OCI-LY7 (cell line): Measurements from ENCODE around the gene PTPRCAP. TPM values are rescaled to one million over a fixed set of nuclear protein-coding genes. Genes with fewer than 3 reads are reported as not detected.
"Not testable (repeated sequence)": the region's sequence is repeated elsewhere in the genome, so short reads cannot be mapped to it uniquely, and the experiment has no call there.

ENCODE experiments used
- BruUV-seq: library from RNA; stranded (reverse); fragments of 400-500 nt; replicated peaks from 2 replicates; lab custom pipeline; 2021; lab: Mats Ljungman, UMichigan
- CTCF ChIA-PET: fragments of 300-600 bp; sonication (Branson Sonifier 250); formaldehyde crosslinking; loops from one replicate; lab custom pipeline; 2022; ENCODE audit warnings: antibody characterized with exemption; ENCODE audit not compliant: unreplicated experiment; lab: Charles Lee
- POLR2A ChIA-PET: fragments of 300-600 bp; sonication (Branson Sonifier 250); formaldehyde crosslinking; loops from one replicate; lab custom pipeline; 2022; ENCODE audit warnings: antibody characterized with exemption; lab: Charles Lee
- DNase-seq: peaks from one replicate; pipeline ENCODE4 v3.0.0-alpha.2; 2015; ENCODE audit warnings: low spot score
- H2AFZ ChIP-seq: fragments of 200-600 bp; sonication (generic), shearing (Covaris generic); 2 replicates; pipeline ENCODE4 v1.6.1; 2014; ENCODE audit warnings: mild to moderate bottlenecking, antibody characterized with exemption, low read length, moderate library complexity
- H3K27ac ChIP-seq: fragments of 200-600 bp; sonication (generic); 2 replicates; pipeline ENCODE4 v1.5.1; 2014; ENCODE audit warnings: mixed run types, low read depth, mild to moderate bottlenecking, moderate library complexity, low read length, inconsistent platforms; ENCODE audit not compliant: poor library complexity, severe bottlenecking
- H3K36me3 ChIP-seq: fragments of 200-600 bp; sonication (generic); 2 replicates; pipeline ENCODE4 v1.6.1; 2014; ENCODE audit warnings: mild to moderate bottlenecking, antibody characterized with exemption, low read length, moderate library complexity, mixed read lengths; ENCODE audit not compliant: insufficient read depth
- H3K4me1 ChIP-seq: fragments of 200-600 bp; sonication (generic); 2 replicates; pipeline ENCODE4 v1.5.1; 2014; ENCODE audit warnings: mild to moderate bottlenecking, low read length; ENCODE audit not compliant: insufficient read depth, poor library complexity, severe bottlenecking
- H3K4me2 ChIP-seq: fragments of 200-600 bp; sonication (generic); 2 replicates; pipeline ENCODE4 v1.6.1; 2014; ENCODE audit warnings: mild to moderate bottlenecking, low read length
- H3K4me3 ChIP-seq: fragments of 200-600 bp; sonication (generic); 2 replicates; pipeline ENCODE4 v1.5.1; 2014; ENCODE audit warnings: mild to moderate bottlenecking, low read depth, low read length; ENCODE audit not compliant: poor library complexity, severe bottlenecking
- H3K79me2 ChIP-seq: fragments of 200-600 bp; sonication (generic); 2 replicates; pipeline ENCODE4 v1.6.1; 2016; ENCODE audit warnings: low read depth, mild to moderate bottlenecking, low read length, moderate library complexity, mixed read lengths; ENCODE audit not compliant: insufficient read depth
- H3K9me2 ChIP-seq: fragments of 200-600 bp; sonication (generic); 2 replicates; pipeline ENCODE4 v1.6.1; 2016; ENCODE audit warnings: mild to moderate bottlenecking, low read length, mixed read lengths; ENCODE audit not compliant: insufficient read depth
- H3K9me3 ChIP-seq: fragments of 200-600 bp; sonication (generic); 2 replicates; pipeline ENCODE4 v1.6.1; 2014; ENCODE audit warnings: mild to moderate bottlenecking, mixed run types, low read length, mixed read lengths
- H4K20me1 ChIP-seq: fragments of 200-600 bp; sonication (generic); 2 replicates; pipeline ENCODE4 v1.6.1; 2014; ENCODE audit warnings: mild to moderate bottlenecking, antibody characterized with exemption, low read length, moderate library complexity, mixed read lengths; ENCODE audit not compliant: insufficient read depth
- EZH2phosphoT487 ChIP-seq: fragments of 200-600 bp; sonication (generic); IDR thresholded peaks from 2 replicates; pipeline ENCODE4 v1.6.1; 2018; ENCODE audit warnings: low read depth, borderline replicate concordance, mild to moderate bottlenecking, mixed run types, antibody characterized with exemption, low read length, moderate library complexity, mixed read lengths
- intact Hi-C: fragments of 100-400 bp; cut with micrococcal nuclease; formaldehyde crosslinking; loops from one replicate; pipeline ENCODE4 v1.10.0; 2022; ENCODE audit not compliant: unreplicated experiment
- total RNA-seq, 2 experiments: library from RNA; depleted of rRNA in 1 of 2; stranded (reverse); fragments of >200 nt in 1 of 2; shearing (Covaris generic) in 1 of 2; gene quantifications; 2 replicates each; pipeline ENCODE4 v1.2.3, GENCODE V29; 2014 to 2022
- TF ChIP-seq, protein P1 (sequence below): fragments of 200-600 bp; sonication (generic); conservative IDR thresholded peaks from 2 replicates; pipeline ENCODE4 v1.5.1; 2014; ENCODE audit warnings: mild to moderate bottlenecking, antibody characterized with exemption, low read length, moderate library complexity, mixed read lengths

The PTPRCAP gene
- total RNA-seq, 2 experiments from 2014 or later: 129 to 212 TPM

- H3K9me2 ChIP-seq: no peaks in the 10 kb centered on the region
- H2AFZ ChIP-seq: no peak overlapping the region
- H3K9me3 ChIP-seq: no peaks in the 10 kb centered on the region
- peaks cover 23% of the 10 kb centered on the region; the same call in 1 of the 2 replicates for H3K79me2 ChIP-seq
- TF ChIP-seq, protein P1, sequence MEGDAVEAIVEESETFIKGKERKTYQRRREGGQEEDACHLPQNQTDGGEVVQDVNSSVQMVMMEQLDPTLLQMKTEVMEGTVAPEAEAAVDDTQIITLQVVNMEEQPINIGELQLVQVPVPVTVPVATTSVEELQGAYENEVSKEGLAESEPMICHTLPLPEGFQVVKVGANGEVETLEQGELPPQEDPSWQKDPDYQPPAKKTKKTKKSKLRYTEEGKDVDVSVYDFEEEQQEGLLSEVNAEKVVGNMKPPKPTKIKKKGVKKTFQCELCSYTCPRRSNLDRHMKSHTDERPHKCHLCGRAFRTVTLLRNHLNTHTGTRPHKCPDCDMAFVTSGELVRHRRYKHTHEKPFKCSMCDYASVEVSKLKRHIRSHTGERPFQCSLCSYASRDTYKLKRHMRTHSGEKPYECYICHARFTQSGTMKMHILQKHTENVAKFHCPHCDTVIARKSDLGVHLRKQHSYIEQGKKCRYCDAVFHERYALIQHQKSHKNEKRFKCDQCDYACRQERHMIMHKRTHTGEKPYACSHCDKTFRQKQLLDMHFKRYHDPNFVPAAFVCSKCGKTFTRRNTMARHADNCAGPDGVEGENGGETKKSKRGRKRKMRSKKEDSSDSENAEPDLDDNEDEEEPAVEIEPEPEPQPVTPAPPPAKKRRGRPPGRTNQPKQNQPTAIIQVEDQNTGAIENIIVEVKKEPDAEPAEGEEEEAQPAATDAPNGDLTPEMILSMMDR: no peak
- TF ChIP-seq EZH2phosphoT487: no peak
- H3K4me2 ChIP-seq: peak overlapping the region; percentile 100
- H3K36me3 ChIP-seq: no peaks in the 10 kb centered on the region; the same call in 1 of the 2 replicates
- ChIA-PET POLR2A (interaction anchor here (0.6 to 2.0 kb wide), 4 partner anchors 16 to 65 kb away, joined by 3 to 18 read pairs (median 5); partner anchors contain the start of genes CORO1B, PPP1CA and PTPRCAP), CTCF (no interaction called here)
- peak overlapping the region; percentile 76 for H3K27ac ChIP-seq
- no TSS peak for BruUV-seq
- no peaks in the 10 kb centered on the region for H4K20me1 ChIP-seq
- peaks cover 65% of the 10 kb centered on the region for H3K4me1 ChIP-seq
- intact Hi-C loops: loop anchor here (5.0 kb wide), 1 partner anchor 114 kb away; the partner anchor contains the start of gene POLD4
- peak overlapping the region; percentile 87 for H3K4me3 ChIP-seq
- no peak for DNase-seq
Measured at GRCh38 chr11:67466367-67466766, 28.9 kb upstream of the PTPRCAP start.

DNA sequence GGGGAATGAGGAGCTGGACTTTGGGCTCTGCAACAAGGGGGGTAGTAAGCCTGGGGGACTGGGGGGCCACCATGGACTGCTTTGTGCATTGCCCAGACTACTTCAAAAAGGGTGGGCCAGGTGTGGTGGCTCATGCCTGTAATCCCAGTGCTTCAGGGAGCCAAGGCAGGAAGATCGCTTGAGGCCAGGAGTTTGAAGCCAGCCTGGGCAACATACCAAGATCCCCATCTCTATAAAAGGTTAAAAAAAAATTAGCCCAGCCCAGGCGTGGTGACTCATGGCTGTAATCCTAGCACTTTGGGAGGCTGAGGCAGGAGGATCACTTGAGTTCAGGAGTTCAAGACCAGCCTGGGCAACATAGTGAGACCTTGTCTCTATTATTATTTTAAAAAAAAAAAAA lies 28.0 kb upstream of the PTPRCAP start:
- H4K20me1 ChIP-seq, BruUV-seq, DNase-seq, H2AFZ ChIP-seq, H3K9me3 ChIP-seq, H3K9me2 ChIP-seq, H3K36me3 ChIP-seq: not testable (repeated sequence)
- peaks cover 23% of the 10 kb centered on the region; the same call in 1 of the 2 replicates for H3K79me2 ChIP-seq
- peak overlapping the region; percentile 89 for H3K4me3 ChIP-seq
- intact Hi-C loops: loop anchor here (5.0 kb wide), 1 partner anchor 113 kb away; the partner anchor contains the start of gene POLD4
- H3K4me2 ChIP-seq: peak overlapping the region; percentile 100
- POLR2A ChIA-PET: interaction anchor here (0.6 to 2.0 kb wide), 5 partner anchors 15 to 511 kb away, joined by 3 to 18 read pairs (median 3); partner anchors contain the start of genes CORO1B, PPP1CA and PTPRCAP
- H3K4me1 ChIP-seq: peaks cover 69% of the 10 kb centered on the region
- peak overlapping the region; percentile 82 for H3K27ac ChIP-seq
- CTCF ChIA-PET: interaction anchor here (0.6 to 1.1 kb wide), 2 partner anchors 9 to 15 kb away, joined by 3 to 9 read pairs; no protein-coding TSS in a partner anchor

DNA sequence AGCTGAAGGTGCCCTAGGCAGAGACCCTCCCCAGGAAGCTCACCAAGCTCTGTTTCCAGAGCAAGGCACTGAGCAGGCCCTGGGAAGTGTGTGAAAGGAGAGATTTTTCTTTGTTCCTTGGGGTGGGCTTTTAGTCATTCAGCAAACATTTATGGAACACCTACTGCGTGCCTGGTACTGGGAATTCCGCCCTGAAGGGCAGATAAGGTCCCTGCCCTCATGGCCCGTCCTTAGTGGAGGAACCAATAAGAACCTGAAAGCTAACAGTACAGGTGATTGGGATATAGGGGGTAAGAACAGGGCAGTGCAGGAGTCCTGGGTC lies 27.7 kb upstream of the PTPRCAP start:
- Histone ChIP-seq H3K36me3 (no peaks in the 10 kb centered on the region; the same call in 1 of the 2 replicates), H2AFZ (no peak overlapping the region), H3K27ac (peak overlapping the region; percentile 82), H3K9me2 (no peaks in the 10 kb centered on the region), H3K4me1 (peaks cover 69% of the 10 kb centered on the region), H4K20me1 (no peaks in the 10 kb centered on the region), H3K9me3 (no peaks in the 10 kb centered on the region), H3K4me2 (peak overlapping the region; percentile 100), H3K79me2 (peaks cover 23% of the 10 kb centered on the region; the same call in 1 of the 2 replicates), H3K4me3 (peak overlapping the region; percentile 89)
- DNase-seq: no peak
- CTCF ChIA-PET: interaction anchor here (0.6 to 1.1 kb wide), 3 partner anchors 9 to 187 kb away, joined by 3 to 9 read pairs (median 3); no protein-coding TSS in a partner anchor
- TF ChIP-seq, protein P1: no peak
- TF ChIP-seq EZH2phosphoT487: no peak
- BruUV-seq: TSS peak; percentile 70
- POLR2A ChIA-PET: interaction anchor here (0.6 to 2.0 kb wide), 4 partner anchors 15 to 511 kb away, joined by 3 to 18 read pairs (median 5); partner anchors contain the start of genes PPP1CA and PTPRCAP
- intact Hi-C loops: loop anchor here (5.0 kb wide), 1 partner anchor 113 kb away; the partner anchor contains the start of gene POLD4
